GM21447 (cell line): ENCODE results near the gene PSD4.

Experiments
- ATAC-seq: cut with Tn5 transposase; IDR thresholded peaks from one replicate; pipeline ENCODE4 v1.9.1; 2021; ENCODE audit not compliant: unreplicated experiment

PSD4 gene

GRCh38 chr2:113173542-113174375 is at the start of gene PSD4:
PSD4 (plus strand) TSS chr2:113173971; CDS start chr2:113182457, 8,486 bp downstream.
- peak; percentile 76 for ATAC-seq

- peak; percentile 56 for ATAC-seq
These were observed 49.4 kb upstream of the PSD4 start for GRCh38 chr2:113124181-113124961.

GRCh38 chr2:113124984-113125855 is 48.6 kb upstream of the PSD4 start:
- no peak for ATAC-seq

GRCh38 chr2:113126845-113127645 is 46.7 kb upstream of the PSD4 start, which contains the start of gene IL1RN:
IL1RN (plus strand) TSS chr2:113127598; CDS start chr2:113127625, 27 bp downstream.
- ATAC-seq = no peak

GRCh38 chr2:113127646-113128570 is 45.9 kb upstream of the PSD4 start:
- no peak for ATAC-seq

GRCh38 chr2:113129519-113130078 is 44.2 kb upstream of the PSD4 start:
- no peak for ATAC-seq

- no peak for ATAC-seq
These were observed 42.2 kb upstream of the PSD4 start for GRCh38 chr2:113131352-113132185.

- no peak for ATAC-seq
These were observed 41.3 kb upstream of the PSD4 start for GRCh38 chr2:113132414-113133021.

GRCh38 chr2:113133704-113134598 is 39.8 kb upstream of the PSD4 start:
- ATAC-seq = no peak

- no peak for ATAC-seq
These were observed 39.1 kb upstream of the PSD4 start for GRCh38 chr2:113134717-113135116.

GRCh38 chr2:113135317-113135716 is 38.5 kb upstream of the PSD4 start:
- ATAC-seq = no peak

- ATAC-seq = no peak
These were observed 36.7 kb upstream of the PSD4 start for GRCh38 chr2:113136828-113137775.

- no peak for ATAC-seq
These were observed 35.9 kb upstream of the PSD4 start for GRCh38 chr2:113137827-113138226.

- ATAC-seq = no peak
These were observed 35.1 kb upstream of the PSD4 start for GRCh38 chr2:113138428-113139322.
